H1 (cell line): ENCODE results near the gene RGL1. TPM values are rescaled to one million over a fixed set of nuclear protein-coding genes. Genes with fewer than 3 reads are reported as not detected.

ENCODE experiments used
- CTCF ChIA-PET: fragments of 300-600 bp; sonication (Branson Sonifier 250); formaldehyde crosslinking; loops from one replicate; lab custom pipeline; 2021; ENCODE audit not compliant: partially characterized antibody; lab: Charles Lee
- POLR2A ChIA-PET: fragments of 300-600 bp; sonication (Branson Sonifier 250); formaldehyde crosslinking; loops from one replicate; lab custom pipeline; 2021; ENCODE audit warnings: inconsistent platforms; ENCODE audit not compliant: partially characterized antibody; lab: Charles Lee
- DNase-seq, 2 experiments: peaks; one replicate each; pipeline versions ENCODE4 v3.0.0 to v3.0.0-alpha.2; 2010 to 2022; ENCODE audit warnings: low spot score in 2 of 2, low read depth in 1 of 2, mixed read lengths in 1 of 2
- FAIRE-seq: peaks from 2 replicates; lab custom pipeline; 2011; peaks lifted over from hg19 to GRCh38; lab: Jason Lieb, UNC
- H2AFZ ChIP-seq: 2 replicates; pipeline ENCODE4 v1.8.1; 2012; ENCODE audit warnings: low read length, inconsistent platforms
- H2AK5ac ChIP-seq: 2 replicates; pipeline ENCODE4 v1.6.1; 2013; ENCODE audit warnings: low read depth, low read length
- H2BK120ac ChIP-seq: replicated peaks from 2 replicates; pipeline ENCODE3; 2013; ENCODE audit warnings: low read depth, low read length, inconsistent platforms
- H2BK12ac ChIP-seq: 2 replicates; pipeline ENCODE4 v1.6.1; 2013; ENCODE audit warnings: low read depth, low read length
- H2BK15ac ChIP-seq: 2 replicates; pipeline ENCODE4 v1.6.1; 2013; ENCODE audit warnings: low read length
- H2BK20ac ChIP-seq: 2 replicates; pipeline ENCODE4 v1.6.1; 2013; ENCODE audit warnings: low read length
- H2BK5ac ChIP-seq: 2 replicates; pipeline ENCODE4 v1.6.1; 2013; ENCODE audit warnings: low read depth, low read length
- H3K14ac ChIP-seq: 2 replicates; pipeline ENCODE4 v1.6.1; 2013; ENCODE audit warnings: inconsistent platforms; ENCODE audit not compliant: insufficient read length
- H3K18ac ChIP-seq: 2 replicates; pipeline ENCODE4 v1.6.1; 2013; ENCODE audit warnings: low read length; ENCODE audit errors: extremely low read depth
- H3K23ac ChIP-seq: 2 replicates; pipeline ENCODE4 v1.6.1; 2013; ENCODE audit warnings: inconsistent platforms; ENCODE audit not compliant: insufficient read length
- H3K23me2 ChIP-seq: 2 replicates; pipeline ENCODE4 v1.6.1; 2013; ENCODE audit warnings: low read depth, low read length
- H3K27ac ChIP-seq: 2 replicates; pipeline ENCODE4 v1.6.1; 2011; ENCODE audit warnings: low read depth, low read length, inconsistent platforms
- H3K27me3 ChIP-seq, 4 experiments: replicated peaks in 1 of 4; 1 replicate in 1 of 4; 2 replicates in 3 of 4; pipeline versions ENCODE4 v1.6.1 to v1.8.1; 2011 to 2013; ENCODE audit warnings: low read length in 3 of 4, mild to moderate bottlenecking in 3 of 4, inconsistent platforms in 2 of 4, mixed read lengths in 2 of 4, moderate library complexity in 1 of 4; ENCODE audit not compliant: control insufficient read depth in 3 of 4, insufficient read depth in 3 of 4; ENCODE audit errors: extremely low read depth in 1 of 4
- H3K36me3 ChIP-seq, 4 experiments: 2 replicates each; pipeline versions ENCODE4 v1.6.1 to v1.8.1; 2011 to 2013; ENCODE audit warnings: mild to moderate bottlenecking in 4 of 4, low read length in 3 of 4, moderate library complexity in 2 of 4, control low read depth in 1 of 4, inconsistent platforms in 1 of 4; ENCODE audit not compliant: insufficient read depth in 4 of 4, control insufficient read depth in 2 of 4
- H3K4ac ChIP-seq: replicated peaks from 2 replicates; pipeline ENCODE3; 2013; ENCODE audit warnings: low read length, low read depth, mixed read lengths, inconsistent platforms; ENCODE audit not compliant: insufficient read length
- H3K4me1 ChIP-seq, 4 experiments: replicated peaks in 1 of 4; 1 replicate in 1 of 4; 2 replicates in 3 of 4; pipeline versions ENCODE4 v1.6.1 to v1.8.1; 2011 to 2013; ENCODE audit warnings: low read length in 3 of 4, inconsistent platforms in 2 of 4, mixed read lengths in 1 of 4; ENCODE audit not compliant: insufficient read depth in 4 of 4, control insufficient read depth in 3 of 4
- H3K4me2 ChIP-seq, 2 experiments: 2 replicates each; pipeline versions ENCODE4 v1.6.1 to v1.8.1; 2011 to 2013; ENCODE audit warnings: low read depth in 2 of 2, low read length in 2 of 2, control low read depth in 1 of 2, inconsistent platforms in 1 of 2, mild to moderate bottlenecking in 1 of 2; ENCODE audit not compliant: insufficient read depth in 1 of 2
- H3K4me3 ChIP-seq, 4 experiments: fragments of 200-600, 300-600 bp in 1 of 4; sonication (generic), shearing (Covaris generic), sonication (Bioruptor Twin) in 1 of 4; 2 replicates each; pipeline versions ENCODE4 v1.5.1 to v1.8.1; 2011 to 2016; ENCODE audit warnings: low read length in 4 of 4, low read depth in 3 of 4, control low read depth in 2 of 4, inconsistent platforms in 2 of 4, mild to moderate bottlenecking in 2 of 4, mixed read lengths in 1 of 4, moderate library complexity in 1 of 4; ENCODE audit not compliant: insufficient read depth in 2 of 4; ENCODE audit errors: extremely low read depth in 1 of 4
- H3K56ac ChIP-seq: replicated peaks from 2 replicates; pipeline ENCODE3; 2013; ENCODE audit warnings: low read depth, mild to moderate bottlenecking, mixed read lengths, low read length, inconsistent platforms; ENCODE audit not compliant: insufficient read length
- H3K79me1 ChIP-seq: 2 replicates; pipeline ENCODE4 v1.6.1; 2013; ENCODE audit warnings: low read depth, low read length, control low read depth
- H3K79me2 ChIP-seq, 2 experiments: 2 replicates each; pipeline versions ENCODE4 v1.6.1 to v1.8.1; 2012 to 2013; ENCODE audit warnings: low read length in 2 of 2, mild to moderate bottlenecking in 2 of 2, inconsistent platforms in 1 of 2; ENCODE audit not compliant: insufficient read depth in 2 of 2, control insufficient read depth in 1 of 2
- H3K9ac ChIP-seq, 4 experiments: replicated peaks in 1 of 4; 1 replicate in 1 of 4; 2 replicates in 3 of 4; pipeline versions ENCODE4 v1.6.1 to v1.8.1; 2011 to 2013; ENCODE audit warnings: low read depth in 3 of 4, low read length in 3 of 4, control low read depth in 2 of 4, mild to moderate bottlenecking in 2 of 4, moderate library complexity in 2 of 4, inconsistent platforms in 1 of 4; ENCODE audit errors: extremely low read depth in 1 of 4
- H3K9me3 ChIP-seq, 2 experiments: 2 replicates each; pipeline versions ENCODE4 v1.6.1 to v1.8.1; 2012 to 2013; ENCODE audit warnings: mild to moderate bottlenecking in 2 of 2, moderate library complexity in 2 of 2, control low read depth in 1 of 2, inconsistent platforms in 1 of 2, low read depth in 1 of 2, low read length in 1 of 2, mixed read lengths in 1 of 2; ENCODE audit not compliant: insufficient read depth in 2 of 2
- H4K20me1 ChIP-seq, 2 experiments: replicated peaks in 1 of 2; 2 replicates each; pipeline versions ENCODE3 to v1.8.1; 2011 to 2013; ENCODE audit warnings: inconsistent platforms in 2 of 2, low read length in 2 of 2, mild to moderate bottlenecking in 1 of 2; ENCODE audit not compliant: insufficient read depth in 2 of 2, control insufficient read depth in 1 of 2
- H4K5ac ChIP-seq: 2 replicates; pipeline ENCODE4 v1.6.1; 2013; ENCODE audit warnings: low read length, low read depth, mixed read lengths, inconsistent platforms; ENCODE audit not compliant: insufficient read length
- H4K8ac ChIP-seq: 2 replicates; pipeline ENCODE4 v1.8.0; 2013; ENCODE audit warnings: mild to moderate bottlenecking, moderate library complexity, low read length, inconsistent platforms; ENCODE audit not compliant: insufficient read depth; ENCODE audit errors: extremely low read depth
- H4K91ac ChIP-seq: replicated peaks from 2 replicates; pipeline ENCODE3; 2013; ENCODE audit warnings: low read length, mixed read lengths, inconsistent platforms; ENCODE audit not compliant: insufficient read length
- CBX5 ChIP-seq: fragments of 300-800, 300-1000 bp; sonication (generic); IDR thresholded peaks from 2 replicates; pipeline ENCODE4 v1.7.1; 2016; ENCODE audit warnings: antibody characterized with exemption, low read length, low read depth
- CTBP2 ChIP-seq: IDR thresholded peaks from 2 replicates; pipeline ENCODE4 v1.7.0; 2011; ENCODE audit warnings: borderline replicate concordance, mild to moderate bottlenecking, moderate library complexity, mixed read lengths, low read length; ENCODE audit not compliant: insufficient read depth, insufficient read length
- KDM1A ChIP-seq: fragments of 200-600, 300-600 bp; sonication (generic); IDR thresholded peaks from 2 replicates; pipeline ENCODE4 v1.7.1; 2016; ENCODE audit warnings: mild to moderate bottlenecking, low read length, borderline replicate concordance
- TAF1 ChIP-seq: IDR thresholded peaks from 2 replicates; pipeline ENCODE4 v1.6.1; 2011; ENCODE audit warnings: mild to moderate bottlenecking, low read depth, low read length
- whole genome bisulfite sequencing, 2 experiments: shearing (Covaris generic) in 1 of 2; methylation state at CpG; one replicate each; pipeline versions ENCODE4 v1.1.6 to v1.1.7; 2013 to 2015; ENCODE audit warnings: low lambda C conversion rate in 2 of 2, mixed read lengths in 2 of 2, inconsistent platforms in 1 of 2, low coverage in 1 of 2, missing lambda C conversion rate in 1 of 2; ENCODE audit not compliant: insufficient replicate concordance in 2 of 2, insufficient coverage in 1 of 2, insufficient read length in 1 of 2; ENCODE audit errors: extremely low coverage in 1 of 2, missing lambda C conversion rate in 1 of 2; 5-methylcytosine and 5-hydroxymethylcytosine counted together
- polyA plus RNA-seq, 7 experiments: library from polyadenylated mRNA; depleted of rRNA in 3 of 7; stranded (reverse) in 5 of 7; unstranded in 2 of 7; fragments of >200 nt in 5 of 7; fragments of 200-250 nt in 2 of 7; gene quantifications; 1 replicate in 5 of 7; 2 replicates in 1 of 7; 4 replicates in 1 of 7; pipeline versions ENCODE4 v1.2.1 to v1.2.3, GENCODE V29; 2011 to 2013; ENCODE audit warnings: missing spikeins in 2 of 7, mixed read lengths in 2 of 7
- total RNA-seq: library from RNA; stranded (reverse); fragmentation: NEBNext Ultra II Directional; extraction: Animal tissue kit (Norgen Biotek cat#: 25700); gene quantifications from 2 replicates; pipeline ENCODE4 v1.2.1, GENCODE V29; 2021
- TF ChIP-seq, protein P1 (sequence below): IDR thresholded peaks from 2 replicates; pipeline ENCODE4 v1.6.1; 2011; ENCODE audit warnings: low read depth, mild to moderate bottlenecking, low read length; ENCODE audit not compliant: insufficient read depth

RGL1 gene
- total and polyA plus RNA-seq, 2 of the 8 experiments (the other 6 are each of a cell fraction or from before 2014, with no cell fraction given) = 0.98 to 2.4 TPM

DNA sequence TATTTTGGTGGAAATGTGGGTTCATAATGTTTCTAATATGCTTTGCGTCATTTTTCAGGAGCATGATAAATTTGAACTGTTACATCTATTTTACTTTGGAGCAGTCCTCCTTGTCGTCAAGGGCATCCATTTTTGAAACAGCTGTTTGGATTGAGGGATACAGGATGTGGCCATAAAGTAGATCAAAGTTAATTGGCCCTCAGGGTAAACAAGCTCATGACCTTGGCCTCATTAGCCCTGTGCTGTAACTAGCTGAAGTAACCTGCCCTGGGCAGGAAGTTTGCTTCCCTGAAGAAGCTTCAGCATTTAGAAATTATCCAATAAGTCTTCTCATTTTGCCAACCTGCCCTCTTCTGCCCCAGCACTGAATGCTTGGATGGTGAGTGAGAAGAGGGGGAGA lies 24.8 kb upstream of the RGL1 start:
- Histone ChIP-seq H3K4me2 (no peak overlapping the region), H3K23ac (no peak overlapping the region), H3K79me1 (no peaks in the 10 kb centered on the region), H3K4me1 (peaks cover 0 to 3% (median 0%) of the 10 kb centered on the region in 4 experiments; a peak in 1 of 7 replicates), H3K4ac (no peak overlapping the region), H2BK15ac (no peak overlapping the region), H3K9ac (no peak overlapping the region), H3K36me3 (no peaks in the 10 kb centered on the region), H3K79me2 (no peaks in the 10 kb centered on the region), H4K8ac (no peak overlapping the region), H3K23me2 (no peaks in the 10 kb centered on the region), H3K4me3 (no peak overlapping the region), H2AK5ac (no peak overlapping the region), H2BK120ac (no peak overlapping the region), H3K18ac (no peak overlapping the region), H3K56ac (no peak overlapping the region), H4K20me1 (no peaks in the 10 kb centered on the region), H2AFZ (no peak overlapping the region), H2BK5ac (no peak overlapping the region), H4K91ac (no peak overlapping the region), H3K9me3 (peaks cover 5% of the 10 kb centered on the region in 2 experiments; a peak in 3 of 4 replicates), H2BK20ac (no peak overlapping the region), H2BK12ac (no peak overlapping the region), H3K27ac (no peak overlapping the region), H3K27me3 (no peaks in the 10 kb centered on the region), H4K5ac (no peak overlapping the region), H3K14ac (no peak overlapping the region)
- WGBS, 2 experiments = 85% methylated on average over 2 of the region's 2 CpGs; no CpG with 5 or more reads in 1 of the 2 experiments
- TF ChIP-seq CBX5 = no peak
- TF ChIP-seq CTBP2 = no peak
- TF ChIP-seq KDM1A = no peak
- TF ChIP-seq, protein P1, sequence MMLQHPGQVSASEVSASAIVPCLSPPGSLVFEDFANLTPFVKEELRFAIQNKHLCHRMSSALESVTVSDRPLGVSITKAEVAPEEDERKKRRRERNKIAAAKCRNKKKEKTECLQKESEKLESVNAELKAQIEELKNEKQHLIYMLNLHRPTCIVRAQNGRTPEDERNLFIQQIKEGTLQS = no peak
- no peak for TF ChIP-seq TAF1
- POLR2A ChIA-PET = no interaction called here
- DNase-seq = no peak
- CTCF ChIA-PET = interaction anchor here (1.2 kb wide), 1 partner anchor 125 kb away, joined by 3 read pairs; no protein-coding TSS in a partner anchor
- no peak for FAIRE-seq
